Suppressor macrophage (primary cell): ENCODE data around the gene BCAN.
A peak's percentile ranks its signal among the peaks of the same experiment; 100 is the strongest.

Source experiments
- DNase-seq, 4 experiments: peaks; one replicate each; pipeline ENCODE4 v3.0.0-alpha.2; 2020 to 2022

The BCAN gene

DNA sequence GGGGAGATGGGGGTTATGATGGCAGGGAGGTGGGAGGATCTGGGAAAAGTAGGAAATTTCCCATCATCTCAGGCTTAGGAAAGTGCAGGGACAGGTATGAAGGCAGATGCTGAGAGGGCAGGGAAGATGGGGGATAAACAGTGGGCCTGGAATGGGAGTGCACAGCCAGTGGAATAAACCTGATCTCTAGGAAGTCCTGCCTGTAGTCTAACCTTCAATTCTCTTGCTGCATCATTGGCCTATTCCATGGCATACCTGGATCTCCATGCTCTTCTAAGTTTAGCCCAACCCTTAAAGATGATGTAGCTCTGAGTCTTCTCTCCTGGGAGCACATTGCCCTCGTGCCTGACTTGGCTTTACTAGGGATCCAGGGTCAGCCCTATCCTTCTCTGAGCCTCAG lies 2.7 kb downstream of the BCAN start:
- no peak for DNase-seq

DNA sequence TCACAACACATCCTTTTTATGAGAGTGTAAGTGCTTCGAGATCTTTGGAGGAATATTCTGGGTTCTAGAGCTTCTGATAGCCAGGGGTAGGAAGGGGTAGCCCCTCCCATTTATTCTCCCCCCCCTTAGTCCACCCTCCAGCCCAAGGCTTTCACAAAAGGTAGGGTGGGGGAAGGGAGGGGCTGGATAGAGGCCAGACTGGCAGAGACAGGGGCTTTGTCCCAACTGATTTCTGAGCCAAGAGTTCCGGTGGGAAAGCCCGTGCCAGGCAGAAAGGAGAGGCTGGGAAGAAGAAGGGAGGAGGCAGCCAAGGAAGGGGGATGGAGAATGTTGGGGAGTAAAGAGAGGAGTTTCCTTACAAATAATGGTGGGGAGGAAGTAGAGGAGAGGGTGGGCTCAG lies 3.1 kb downstream of the BCAN start:
- DNase-seq: no peak

DNA sequence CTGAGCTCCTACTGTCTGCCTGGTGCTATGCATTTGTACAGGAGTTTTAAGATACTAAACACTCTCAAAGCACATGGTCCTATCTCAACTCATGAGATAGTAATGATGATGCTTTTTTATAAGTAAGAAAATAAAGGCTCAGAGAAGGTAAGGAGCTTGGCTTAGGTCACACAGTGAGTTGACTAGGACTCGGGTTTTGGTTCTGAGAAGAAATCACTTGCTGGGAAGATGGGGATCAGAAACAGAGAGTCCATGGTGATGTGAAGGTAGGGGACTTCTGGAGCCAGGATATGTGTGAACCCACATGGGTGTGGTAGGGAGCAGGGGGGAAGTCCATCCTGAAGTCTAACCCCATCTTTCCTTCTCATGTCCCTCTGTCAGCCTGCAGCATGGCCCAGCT lies 3.7 kb downstream of the BCAN start:
- DNase-seq: no peak

DNA sequence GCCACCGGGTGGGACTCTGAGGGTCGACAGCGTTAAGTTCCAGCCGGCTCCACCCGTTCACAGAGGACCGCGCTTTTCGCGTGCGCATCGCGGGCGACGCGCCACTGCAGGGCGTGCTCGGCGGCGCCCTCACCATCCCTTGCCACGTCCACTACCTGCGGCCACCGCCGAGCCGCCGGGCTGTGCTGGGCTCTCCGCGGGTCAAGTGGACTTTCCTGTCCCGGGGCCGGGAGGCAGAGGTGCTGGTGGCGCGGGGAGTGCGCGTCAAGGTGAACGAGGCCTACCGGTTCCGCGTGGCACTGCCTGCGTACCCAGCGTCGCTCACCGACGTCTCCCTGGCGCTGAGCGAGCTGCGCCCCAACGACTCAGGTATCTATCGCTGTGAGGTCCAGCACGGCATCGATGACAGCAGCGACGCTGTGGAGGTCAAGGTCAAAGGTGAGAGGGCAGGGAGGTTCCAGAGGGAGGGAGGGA lies 4.9 kb downstream of the BCAN start:
- DNase-seq: no peak

DNA sequence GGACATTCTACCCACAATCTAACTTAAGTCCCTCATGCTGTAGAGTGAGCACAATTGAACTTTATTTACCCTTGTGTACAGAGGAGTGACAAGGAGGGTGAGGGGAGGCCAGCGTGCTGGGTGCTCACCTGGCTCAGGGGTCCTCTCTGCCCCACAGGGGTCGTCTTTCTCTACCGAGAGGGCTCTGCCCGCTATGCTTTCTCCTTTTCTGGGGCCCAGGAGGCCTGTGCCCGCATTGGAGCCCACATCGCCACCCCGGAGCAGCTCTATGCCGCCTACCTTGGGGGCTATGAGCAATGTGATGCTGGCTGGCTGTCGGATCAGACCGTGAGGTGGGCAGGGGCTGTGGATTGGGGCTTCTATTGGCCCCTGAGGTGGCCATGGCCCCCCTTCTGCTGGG lies 5.4 kb downstream of the BCAN start:
- no peak for DNase-seq

DNA sequence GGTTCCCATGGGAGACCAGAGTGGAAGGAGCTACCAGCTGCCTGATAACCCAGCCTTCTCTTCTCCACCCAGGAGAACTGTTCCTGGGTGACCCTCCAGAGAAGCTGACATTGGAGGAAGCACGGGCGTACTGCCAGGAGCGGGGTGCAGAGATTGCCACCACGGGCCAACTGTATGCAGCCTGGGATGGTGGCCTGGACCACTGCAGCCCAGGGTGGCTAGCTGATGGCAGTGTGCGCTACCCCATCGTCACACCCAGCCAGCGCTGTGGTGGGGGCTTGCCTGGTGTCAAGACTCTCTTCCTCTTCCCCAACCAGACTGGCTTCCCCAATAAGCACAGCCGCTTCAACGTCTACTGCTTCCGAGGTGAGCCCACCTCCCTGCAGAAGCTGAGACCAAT lies 6.6 kb downstream of the BCAN start:
- DNase-seq: no peak

DNA sequence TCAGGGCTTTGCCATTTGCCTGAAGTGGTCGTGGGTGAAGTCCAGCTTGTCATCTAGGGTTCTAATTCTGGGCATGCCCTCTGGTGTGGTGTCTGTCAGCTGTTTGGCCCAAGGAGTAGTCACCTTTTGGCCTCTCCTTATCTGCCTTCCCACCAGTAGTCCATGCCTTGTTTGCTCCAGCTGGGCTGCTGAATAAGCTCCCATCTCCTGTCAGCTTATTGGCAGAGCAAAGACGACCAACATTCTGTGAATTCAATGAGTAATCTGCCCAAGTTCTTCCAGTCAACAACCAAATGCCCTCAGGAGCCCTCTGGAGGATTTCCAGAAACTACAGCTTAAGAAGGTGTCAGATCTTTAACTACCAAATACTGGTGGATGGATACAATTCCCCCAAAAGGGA lies 7.0 kb downstream of the BCAN start:
- no peak for DNase-seq

DNA sequence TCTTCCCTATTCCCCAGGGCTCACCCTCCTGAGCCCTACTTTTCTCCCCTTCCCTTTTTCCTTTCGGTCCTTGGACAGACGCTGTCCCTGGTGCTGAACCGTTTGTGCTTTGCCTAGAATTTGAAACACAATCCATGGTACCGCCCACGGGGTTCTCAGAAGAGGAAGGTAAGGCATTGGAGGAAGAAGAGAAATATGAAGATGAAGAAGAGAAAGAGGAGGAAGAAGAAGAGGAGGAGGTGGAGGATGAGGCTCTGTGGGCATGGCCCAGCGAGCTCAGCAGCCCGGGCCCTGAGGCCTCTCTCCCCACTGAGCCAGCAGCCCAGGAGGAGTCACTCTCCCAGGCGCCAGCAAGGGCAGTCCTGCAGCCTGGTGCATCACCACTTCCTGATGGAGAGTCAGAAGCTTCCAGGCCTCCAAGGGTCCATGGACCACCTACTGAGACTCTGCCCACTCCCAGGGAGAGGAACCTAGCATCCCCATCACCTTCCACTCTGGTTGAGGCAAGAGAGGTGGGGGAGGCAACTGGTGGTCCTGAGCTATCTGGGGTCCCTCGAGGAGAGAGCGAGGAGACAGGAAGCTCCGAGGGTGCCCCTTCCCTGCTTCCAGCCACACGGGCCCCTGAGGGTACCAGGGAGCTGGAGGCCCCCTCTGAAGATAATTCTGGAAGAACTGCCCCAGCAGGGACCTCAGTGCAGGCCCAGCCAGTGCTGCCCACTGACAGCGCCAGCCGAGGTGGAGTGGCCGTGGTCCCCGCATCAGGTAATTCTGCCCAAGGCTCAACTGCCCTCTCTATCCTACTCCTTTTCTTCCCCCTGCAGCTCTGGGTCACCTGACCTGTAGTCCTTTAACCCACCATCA lies 10.4 kb downstream of the BCAN start:
- DNase-seq: peak; percentile 72 to 88 (median 83)

DNA sequence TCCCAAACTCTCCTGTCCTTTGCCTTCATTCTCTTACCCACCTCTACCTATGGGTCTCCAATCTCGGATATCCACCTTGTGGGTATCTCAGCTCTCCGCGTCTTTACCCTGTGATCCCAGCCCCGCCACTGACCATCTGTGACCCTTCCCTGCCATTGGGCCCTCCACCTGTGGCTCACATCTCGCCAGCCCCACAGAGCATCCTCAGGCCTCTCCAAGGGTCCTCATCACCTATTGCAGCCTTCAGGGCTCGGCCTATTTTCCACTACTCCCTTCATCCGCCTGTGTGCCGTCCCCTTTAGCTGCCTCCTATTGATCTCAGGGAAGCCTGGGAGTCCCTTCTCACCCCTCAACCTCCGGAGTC lies 11.1 kb downstream of the BCAN start:
- no peak for DNase-seq

DNA sequence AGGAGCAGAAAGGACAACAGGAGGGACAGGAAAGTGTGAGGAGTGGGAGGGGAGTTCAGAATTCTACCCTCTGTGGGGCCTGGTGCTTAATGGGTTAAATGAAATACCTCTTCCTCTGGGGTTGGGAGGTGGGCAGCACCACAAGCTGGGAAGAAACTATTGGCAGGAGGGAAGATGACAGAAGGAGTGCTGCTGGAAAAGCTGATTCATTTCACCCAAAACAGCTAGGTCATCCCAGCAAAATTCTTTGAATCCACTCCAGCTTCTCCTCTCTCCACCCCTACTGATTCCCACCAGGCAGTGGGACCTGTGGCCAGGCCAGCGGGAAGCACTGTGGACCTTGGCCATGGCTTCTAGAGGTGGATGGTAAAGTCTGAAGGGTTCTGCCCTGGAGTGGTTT lies 12.8 kb downstream of the BCAN start:
- no peak for DNase-seq

DNA sequence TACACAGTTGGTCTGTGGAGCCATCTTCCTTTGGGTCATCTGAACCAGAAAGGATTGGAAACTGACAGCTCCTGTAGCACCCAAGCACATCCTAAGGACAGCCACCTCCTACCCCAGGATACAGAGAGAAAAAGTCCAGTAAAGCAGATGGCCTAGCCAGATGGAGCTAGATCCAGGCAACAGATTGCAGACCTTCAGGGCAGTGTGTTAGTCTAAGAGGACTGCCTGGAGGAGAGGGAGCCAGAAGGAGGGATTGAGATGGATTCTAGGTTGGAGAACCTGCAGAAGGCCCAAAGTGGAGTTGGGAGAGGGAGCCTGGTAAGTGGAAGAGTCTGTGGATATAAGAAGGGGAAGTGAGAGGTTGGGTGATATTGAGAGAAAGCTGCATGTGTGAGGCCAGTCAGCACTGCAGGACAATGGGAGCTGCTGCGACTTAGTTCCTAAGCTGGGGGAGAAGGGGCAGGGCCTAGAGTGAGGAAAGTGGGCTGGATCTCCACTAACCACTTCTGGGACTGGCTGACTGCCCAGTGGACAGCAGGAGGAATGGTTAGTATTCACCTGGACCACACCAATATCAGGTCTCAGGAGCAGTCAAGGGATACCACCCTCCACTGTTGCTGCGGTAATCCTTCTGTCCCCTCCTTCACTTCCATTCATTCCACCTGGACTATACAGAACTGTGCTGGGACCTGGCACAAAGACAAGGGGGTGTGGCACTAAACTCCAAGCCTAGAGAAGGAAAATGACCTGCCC lies 13.4 kb downstream of the BCAN start:
- DNase-seq: no peak

DNA sequence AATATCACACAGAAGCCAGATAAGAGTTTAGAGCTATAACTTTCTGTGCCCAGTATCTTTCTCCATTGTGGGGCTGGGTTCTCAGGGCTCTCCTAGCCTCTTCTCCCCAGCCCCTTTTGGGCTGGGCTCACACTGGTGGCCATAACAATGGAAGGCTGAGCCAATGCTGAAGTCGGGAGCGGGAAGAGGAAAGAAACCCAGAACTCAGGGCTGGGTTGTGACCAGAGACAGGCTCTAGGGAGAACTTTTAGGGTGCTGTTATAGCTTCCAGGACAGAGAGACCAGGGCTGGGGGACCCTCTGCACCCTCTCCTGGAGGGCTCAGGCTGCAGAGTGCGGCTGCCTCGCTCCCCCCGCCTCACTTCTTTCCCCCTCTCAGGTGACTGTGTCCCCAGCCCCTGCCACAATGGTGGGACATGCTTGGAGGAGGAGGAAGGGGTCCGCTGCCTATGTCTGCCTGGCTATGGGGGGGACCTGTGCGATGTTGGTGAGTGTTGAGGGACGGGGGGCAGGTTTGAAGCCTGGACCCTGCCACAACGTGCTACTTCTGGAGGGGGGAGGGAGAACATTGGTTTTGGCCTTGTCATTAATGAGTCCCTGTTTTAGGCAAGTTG lies 14.1 kb downstream of the BCAN start:
- DNase-seq: no peak

DNA sequence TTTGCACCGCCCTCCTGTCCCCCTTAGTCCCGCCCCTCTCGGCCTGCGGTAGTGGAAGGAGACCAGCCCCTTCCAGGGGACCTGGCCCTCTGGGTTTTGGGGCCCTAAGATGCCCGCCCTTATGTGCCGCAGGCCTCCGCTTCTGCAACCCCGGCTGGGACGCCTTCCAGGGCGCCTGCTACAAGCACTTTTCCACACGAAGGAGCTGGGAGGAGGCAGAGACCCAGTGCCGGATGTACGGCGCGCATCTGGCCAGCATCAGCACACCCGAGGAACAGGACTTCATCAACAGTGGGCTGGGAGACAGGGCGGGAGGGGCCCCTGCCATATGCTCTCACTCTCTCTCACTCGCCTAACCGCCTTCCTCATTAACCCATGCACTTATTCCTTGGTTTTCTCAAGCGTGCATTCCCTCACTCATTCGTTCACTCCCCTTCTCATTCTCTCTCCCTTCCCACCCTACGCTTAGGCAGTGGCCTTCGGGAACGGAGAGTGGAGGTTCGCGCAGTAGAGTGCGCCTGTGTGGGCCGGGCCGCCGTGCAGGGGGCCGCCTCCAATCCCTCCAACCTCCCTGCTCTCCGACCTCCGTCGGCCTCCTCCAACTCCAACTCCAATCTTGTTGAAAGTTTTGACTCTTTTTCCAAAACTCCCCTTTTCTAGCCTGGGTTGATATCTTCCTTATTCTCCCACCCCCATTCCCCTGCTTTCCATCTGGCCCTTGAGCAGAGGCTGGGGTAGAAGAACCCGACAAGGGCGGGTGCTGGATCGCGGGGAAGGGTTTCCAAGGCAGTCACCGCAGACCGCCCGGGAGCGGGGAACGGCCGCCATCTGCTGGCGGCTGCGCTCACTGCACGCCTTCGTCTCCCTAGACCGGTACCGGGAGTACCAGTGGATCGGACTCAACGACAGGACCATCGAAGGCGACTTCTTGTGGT lies 15.2 kb downstream of the BCAN start:
- DNase-seq: peak; percentile 70 to 85 (median 76)

DNA sequence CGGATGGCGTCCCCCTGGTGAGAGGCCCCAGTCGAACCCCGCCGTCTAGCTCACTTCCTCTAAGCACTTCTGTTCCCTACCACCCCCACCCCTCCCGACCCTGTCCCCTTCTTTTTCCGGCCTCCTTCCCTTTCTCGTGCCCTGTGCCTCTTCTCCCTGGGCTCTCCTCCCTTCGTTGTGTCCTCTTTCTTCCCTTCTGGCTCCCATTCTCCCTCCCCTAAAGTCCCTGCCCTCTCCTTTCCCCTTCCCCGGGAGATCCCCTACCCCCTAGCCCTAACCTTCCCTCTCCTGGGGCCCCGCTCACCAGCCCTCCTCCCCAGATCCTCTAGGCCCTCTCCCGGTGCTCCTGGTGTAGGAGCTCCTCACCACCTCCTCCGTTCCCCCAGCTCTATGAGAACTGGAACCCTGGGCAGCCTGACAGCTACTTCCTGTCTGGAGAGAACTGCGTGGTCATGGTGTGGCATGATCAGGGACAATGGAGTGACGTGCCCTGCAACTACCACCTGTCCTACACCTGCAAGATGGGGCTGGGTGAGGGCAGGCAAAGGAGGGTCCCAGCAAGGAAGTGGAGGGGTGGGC lies 15.9 kb downstream of the BCAN start:
- peak in 3 of 4 experiments; percentile 32 to 40 (median 34) for DNase-seq

DNA sequence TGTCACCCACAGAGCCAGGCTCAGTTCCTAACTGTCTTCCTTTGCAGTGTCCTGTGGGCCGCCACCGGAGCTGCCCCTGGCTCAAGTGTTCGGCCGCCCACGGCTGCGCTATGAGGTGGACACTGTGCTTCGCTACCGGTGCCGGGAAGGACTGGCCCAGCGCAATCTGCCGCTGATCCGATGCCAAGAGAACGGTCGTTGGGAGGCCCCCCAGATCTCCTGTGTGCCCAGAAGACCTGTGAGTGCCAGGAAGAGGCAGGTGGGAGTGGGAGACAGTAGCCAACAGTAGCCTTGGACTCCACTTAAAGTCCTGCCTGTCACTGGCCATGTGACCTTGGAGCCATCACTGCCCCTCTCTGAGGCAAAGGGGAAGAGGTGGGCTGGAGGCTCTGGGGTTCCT lies 16.6 kb downstream of the BCAN start:
- peak in 1 of 4 experiments; percentile 34 for DNase-seq

DNA sequence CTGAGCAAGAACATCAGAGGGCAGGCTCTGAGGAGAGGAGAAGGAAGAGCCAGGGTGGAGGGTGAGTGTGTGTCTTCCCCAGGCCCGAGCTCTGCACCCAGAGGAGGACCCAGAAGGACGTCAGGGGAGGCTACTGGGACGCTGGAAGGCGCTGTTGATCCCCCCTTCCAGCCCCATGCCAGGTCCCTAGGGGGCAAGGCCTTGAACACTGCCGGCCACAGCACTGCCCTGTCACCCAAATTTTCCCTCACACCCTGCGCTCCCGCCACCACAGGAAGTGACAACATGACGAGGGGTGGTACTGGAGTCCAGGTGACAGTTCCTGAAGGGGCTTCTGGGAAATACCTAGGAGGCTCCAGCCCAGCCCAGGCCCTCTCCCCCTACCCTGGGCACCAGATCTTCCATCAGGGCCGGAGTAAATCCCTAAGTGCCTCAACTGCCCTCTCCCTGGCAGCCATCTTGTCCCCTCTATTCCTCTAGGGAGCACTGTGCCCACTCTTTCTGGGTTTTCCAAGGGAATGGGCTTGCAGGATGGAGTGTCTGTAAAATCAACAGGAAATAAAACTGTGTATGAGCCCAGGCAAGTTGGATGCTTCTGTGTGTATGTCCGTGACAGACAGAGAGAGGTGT lies 17.1 kb downstream of the BCAN start:
- no peak for DNase-seq

DNA sequence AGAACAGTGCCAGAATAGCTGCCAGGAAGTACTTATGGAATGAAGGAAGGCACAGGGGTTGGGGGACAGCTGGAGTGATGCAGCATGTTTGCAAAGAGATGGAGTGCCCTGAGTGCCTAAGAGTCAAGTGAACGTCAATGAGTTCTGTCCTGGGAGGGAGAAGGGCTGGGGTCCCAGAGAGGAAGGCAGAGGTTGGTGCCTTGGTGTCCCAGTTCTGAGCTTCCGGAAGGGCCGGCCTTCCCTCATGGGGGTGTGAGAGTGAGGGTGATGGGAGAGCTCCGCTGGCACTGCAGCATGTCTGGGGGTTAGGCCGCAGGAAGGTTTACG lies 17.7 kb downstream of the BCAN start:
- no peak for DNase-seq

DNA sequence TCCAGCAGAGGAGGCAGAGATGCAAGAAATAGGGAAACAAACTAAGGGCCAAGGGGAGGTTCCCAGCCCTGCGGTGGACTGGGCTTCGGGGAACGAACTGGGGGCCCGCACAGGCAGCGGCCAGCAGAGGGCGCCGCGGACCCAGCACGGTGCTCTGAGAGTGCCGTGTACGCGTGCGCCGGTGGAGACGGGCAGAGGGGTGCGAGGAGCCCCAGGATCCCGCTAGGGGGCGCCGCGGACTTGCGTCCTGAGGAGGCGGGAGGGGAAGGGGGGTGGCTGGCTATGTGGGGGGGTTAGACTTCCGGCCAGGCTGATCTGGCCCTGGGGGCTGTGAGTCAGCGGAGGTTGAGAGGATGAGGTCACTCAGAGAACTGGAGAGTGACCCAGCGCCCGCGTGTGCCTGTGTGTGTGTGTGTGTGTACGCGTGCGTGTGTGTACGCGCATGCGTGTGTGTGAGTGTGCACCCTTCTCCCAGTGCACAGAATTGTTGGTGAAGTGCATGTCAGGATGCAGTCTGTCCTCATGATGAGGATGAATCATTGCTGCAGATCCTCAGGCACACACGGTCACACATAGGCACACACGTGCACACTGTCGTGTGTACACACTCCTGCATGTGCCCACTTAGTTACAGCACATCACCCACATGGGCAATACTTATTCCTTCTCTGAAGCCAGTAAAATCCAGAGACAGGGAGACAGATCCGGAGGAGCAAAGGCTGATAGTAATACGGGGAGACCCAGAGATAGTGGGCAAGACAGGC lies 18.3 kb downstream of the BCAN start:
- DNase-seq: peak; percentile 97 to 98 (median 98)

DNA sequence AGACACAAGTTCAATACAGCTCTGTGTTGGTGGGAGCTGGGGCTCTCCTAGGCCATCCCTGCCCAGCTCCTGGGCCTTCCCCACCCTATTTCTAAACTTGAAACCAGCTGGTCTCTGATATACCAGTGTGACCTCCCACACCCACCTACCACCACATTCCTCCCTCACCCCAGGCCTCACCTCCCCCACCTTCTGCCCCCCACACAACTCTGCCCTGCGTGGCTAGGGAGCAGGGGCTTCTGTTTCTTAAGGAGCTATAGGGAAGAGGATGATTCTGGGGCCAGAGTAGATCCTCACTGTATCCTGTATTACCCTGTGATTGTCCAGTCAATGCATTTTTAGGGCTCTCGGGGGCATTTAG lies 18.8 kb downstream of the BCAN start:
- DNase-seq: no peak

DNA sequence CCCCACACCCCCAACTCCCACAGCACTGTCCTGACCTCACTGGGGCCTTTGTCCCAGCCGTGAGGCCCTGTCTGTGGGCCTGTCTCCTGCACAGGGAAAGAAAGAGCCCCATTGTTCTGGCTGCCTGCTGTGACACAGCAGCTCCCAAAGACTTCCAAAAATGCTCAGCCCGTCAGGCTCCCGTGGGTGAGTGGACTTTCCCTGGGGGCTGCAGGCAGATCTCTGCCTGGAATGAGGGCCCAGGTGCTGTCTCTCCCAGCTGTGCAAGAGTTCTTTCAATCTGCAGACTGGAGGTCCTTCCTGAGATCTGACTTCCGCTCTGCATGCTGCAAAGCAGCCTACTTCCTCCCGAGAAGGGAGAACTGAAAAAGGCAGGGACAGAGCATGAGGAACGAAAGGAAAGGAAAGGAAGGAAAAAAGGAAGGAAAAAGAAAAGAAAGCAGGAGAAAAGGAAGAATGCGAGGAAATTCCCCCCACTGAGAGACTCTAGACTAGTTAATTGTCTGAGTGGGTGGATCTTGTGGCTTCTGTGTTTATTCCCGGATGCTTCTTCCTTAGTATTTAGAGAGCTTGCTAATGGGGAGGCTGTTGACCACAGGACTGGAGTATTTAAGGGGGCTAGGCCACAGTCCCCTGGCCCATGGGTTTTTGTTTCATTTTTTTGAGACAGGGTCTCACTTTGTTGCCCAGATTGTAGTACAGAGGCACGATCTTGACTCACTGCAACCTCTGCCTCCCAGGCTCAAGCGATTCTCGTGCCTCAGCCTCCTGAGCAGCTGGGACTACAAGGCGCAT lies 20.3 kb downstream of the BCAN start:
- peak; percentile 46 to 73 (median 66) for DNase-seq
